GM10847 (cell line): ENCODE measurements around the gene KISS1.

Experiments used
- POLR2A ChIP-seq: IDR thresholded peaks from 2 replicates; pipeline ENCODE4 v1.6.1; 2011; ENCODE audit not compliant: insufficient read length; ENCODE audit errors: extremely low read depth

KISS1 gene

GRCh38 chr1:204222006-204222763 is 25.9 kb upstream of the KISS1 start:
- no peak for TF ChIP-seq POLR2A

DNA sequence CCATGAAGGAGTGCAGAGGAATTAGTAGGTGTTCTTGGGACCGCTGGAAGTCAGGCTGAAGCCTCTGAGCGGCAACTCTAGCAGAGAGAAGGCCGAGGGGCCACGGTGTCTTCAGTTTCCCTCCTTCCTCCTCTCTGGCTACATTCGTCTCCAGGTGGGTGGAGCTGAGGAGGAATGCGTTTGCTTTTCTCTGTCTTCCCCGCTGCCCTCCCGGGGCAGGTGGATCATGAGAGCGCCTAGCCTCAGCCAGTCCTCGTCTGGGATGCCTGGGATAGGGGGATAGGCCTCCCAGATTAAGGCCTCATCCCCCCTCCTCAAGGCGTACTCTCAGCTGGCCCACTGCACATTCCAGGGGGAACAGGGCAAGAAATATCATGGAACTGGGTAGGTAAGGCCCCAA is 25.0 kb upstream of the KISS1 start:
- TF ChIP-seq POLR2A: no peak

GRCh38 chr1:204219971-204220616 is 23.8 kb upstream of the KISS1 start:
- TF ChIP-seq POLR2A: no peak

- no peak for TF ChIP-seq POLR2A
Observed at GRCh38 chr1:204218552-204218951, 22.3 kb upstream of the KISS1 start.

- TF ChIP-seq POLR2A: no peak
Observed at GRCh38 chr1:204217648-204218000, 21.3 kb upstream of the KISS1 start.

DNA sequence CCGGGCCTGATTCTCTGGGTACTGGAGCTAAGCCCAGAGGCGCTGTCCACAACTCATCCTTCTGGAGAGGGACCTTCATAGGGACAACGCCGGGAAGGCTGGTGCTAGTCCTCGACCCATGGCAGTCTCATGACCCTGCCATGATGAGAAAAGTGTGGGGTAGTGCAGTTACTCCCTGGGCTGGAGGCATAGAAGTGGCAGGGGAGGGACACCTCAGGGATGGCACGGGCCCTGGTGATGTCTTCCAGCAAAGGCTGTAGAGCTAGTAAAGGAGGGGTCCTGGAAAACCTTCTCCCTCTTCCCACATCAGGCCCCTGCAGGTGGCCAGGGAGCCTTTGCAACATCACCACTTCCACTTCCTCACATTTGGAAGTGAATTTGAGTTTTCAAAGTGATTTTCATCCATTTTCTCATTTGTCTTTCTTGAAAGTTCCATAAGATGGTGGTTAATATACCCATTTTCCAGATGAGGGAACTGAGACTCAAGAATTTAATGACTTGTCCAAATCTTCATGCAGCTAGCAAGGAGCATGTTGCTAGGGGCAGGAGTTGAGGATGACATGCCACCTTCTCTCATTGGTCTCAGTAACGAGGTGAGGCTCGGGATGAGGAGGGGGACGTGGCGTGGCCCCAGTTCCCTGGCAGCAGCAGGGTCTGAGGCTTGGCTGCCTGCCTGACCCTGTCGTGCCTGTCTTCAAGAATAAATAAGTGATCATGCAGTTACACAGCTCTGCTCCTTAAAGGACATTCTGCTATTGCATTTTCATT is 20.8 kb upstream of the KISS1 start:
- no peak for TF ChIP-seq POLR2A

DNA sequence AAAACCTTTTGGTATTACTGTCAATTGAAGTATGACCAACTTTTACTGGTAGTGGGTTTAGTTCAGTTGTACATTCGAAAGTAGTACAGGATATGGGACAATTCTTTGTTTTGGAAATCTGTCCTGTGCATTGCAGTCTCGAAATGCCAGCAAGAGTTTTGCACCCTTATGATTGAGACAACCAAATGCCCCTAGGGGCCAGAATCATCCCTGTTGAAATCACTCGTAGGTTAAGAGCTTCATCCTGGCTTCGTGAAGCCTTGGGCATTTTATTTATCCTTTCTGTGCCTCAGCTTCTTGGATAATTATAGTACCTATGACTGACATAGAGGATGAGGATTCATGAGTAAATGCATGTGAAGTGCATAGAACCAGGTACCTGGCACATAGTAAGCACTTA is 19.9 kb upstream of the KISS1 start:
- TF ChIP-seq POLR2A: no peak

- TF ChIP-seq POLR2A: no peak
Observed at GRCh38 chr1:204213668-204214662, 17.7 kb upstream of the KISS1 start, which contains the start of gene GOLT1A. TSS of gene GOLT1A (minus strand) at chr1:204213988. CDS start at chr1:204213906, 82 bp downstream.

DNA sequence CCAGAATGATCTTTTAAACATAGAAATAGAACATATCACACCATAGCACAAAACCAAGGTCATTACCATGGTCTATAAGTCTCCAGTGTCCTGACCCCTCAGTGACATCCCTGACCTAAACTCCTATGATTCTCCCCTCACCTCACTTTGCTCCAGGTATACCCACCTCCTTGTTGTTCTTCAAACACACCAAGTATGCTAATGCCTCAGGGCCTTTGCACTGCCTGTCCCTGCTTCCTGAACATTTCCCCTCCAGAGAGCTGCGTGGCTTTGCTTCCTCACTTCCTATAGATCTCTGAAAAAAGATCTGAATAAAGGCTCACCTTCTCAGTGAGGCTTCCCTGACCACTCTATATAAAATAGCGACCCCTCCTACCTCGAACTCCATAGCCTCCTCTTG is 16.4 kb upstream of the KISS1 start:
- TF ChIP-seq POLR2A: no peak

- no peak for TF ChIP-seq POLR2A
Observed at GRCh38 chr1:204211046-204211445, 14.8 kb upstream of the KISS1 start.

GRCh38 chr1:204207136-204207616 is 10.9 kb upstream of the KISS1 start:
- TF ChIP-seq POLR2A: no peak

- TF ChIP-seq POLR2A: no peak
Observed at GRCh38 chr1:204206121-204206520, 9.8 kb upstream of the KISS1 start.

DNA sequence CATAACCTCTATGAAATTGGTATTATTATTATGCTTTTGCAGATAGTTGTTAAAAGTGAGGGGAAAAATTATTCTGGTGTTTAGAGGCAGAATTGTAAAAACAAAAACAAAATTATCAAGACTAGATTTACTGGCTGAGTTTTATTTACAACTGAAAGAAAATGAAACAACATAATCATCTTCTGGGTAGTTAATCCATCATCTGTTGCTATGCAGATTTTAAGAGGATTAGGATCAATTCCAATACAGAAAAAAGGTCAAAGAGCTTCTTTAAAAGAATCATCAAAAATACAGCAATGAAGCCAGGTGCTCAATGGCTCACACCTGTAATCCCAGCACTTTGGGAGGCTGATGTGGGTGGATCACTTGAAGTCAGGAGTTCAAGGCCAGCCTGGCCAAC is 9.2 kb upstream of the KISS1 start:
- TF ChIP-seq POLR2A: no peak

DNA sequence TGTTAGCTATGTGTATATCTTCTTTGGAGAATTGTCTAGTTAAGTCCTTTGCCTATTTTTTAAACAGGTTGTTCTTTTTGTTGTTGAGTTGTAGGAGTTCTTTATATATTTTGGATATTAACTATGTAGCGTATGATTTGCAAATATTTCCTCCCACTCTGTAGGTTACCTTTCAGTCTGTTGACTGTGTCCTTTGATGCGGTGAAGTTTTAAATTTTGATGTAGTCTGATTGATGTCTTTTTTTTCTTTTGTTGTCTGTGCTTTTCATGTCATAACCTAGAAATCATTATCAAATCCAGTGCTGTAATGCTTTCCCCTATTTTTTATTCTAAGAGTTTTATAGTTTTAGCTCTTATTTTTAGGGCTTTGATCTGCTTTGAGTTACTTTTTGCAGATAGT is 8.7 kb upstream of the KISS1 start:
- TF ChIP-seq POLR2A: no peak
